Activated B cell treated with CpG ODN at 0.5 μM for 24 hours (primary cell): ENCODE results near the gene BHLHA9. TPM values are rescaled to one million over a fixed set of nuclear protein-coding genes. Genes with fewer than 3 reads are reported as not detected.

ENCODE experiments used
- ATAC-seq: fragments of 200-7000 bp; cut with Tn5 transposase; one replicate; pipeline ENCODE4 v1.10.0; 2021; ENCODE audit warnings: low read depth, mild to moderate bottlenecking, moderate library complexity
- CTCF ChIA-PET: fragments of 350-600 bp; sonication (Branson Sonifier 250); formaldehyde crosslinking; loops from one replicate; lab custom pipeline; 2021; ENCODE audit warnings: antibody characterized with exemption; lab: Charles Lee
- POLR2A ChIA-PET: fragments of 350-600 bp; sonication (Branson Sonifier 250); formaldehyde crosslinking; loops from one replicate; lab custom pipeline; 2021; ENCODE audit warnings: antibody characterized with exemption; lab: Charles Lee
- DNase-seq: peaks from one replicate; pipeline ENCODE4 v3.0.0; 2022
- H3K27ac Mint-ChIP-seq: one replicate; pipeline ENCODE4 v1.8.0; 2020; ENCODE audit warnings: mixed read lengths
- H3K27me3 Mint-ChIP-seq: one replicate; pipeline ENCODE4 v1.8.0; 2021; ENCODE audit warnings: mixed read lengths
- H3K36me3 Mint-ChIP-seq: one replicate; pipeline ENCODE4 v1.8.0; 2021; ENCODE audit warnings: low read depth, mixed read lengths
- H3K4me1 Mint-ChIP-seq: one replicate; pipeline ENCODE4 v1.8.0; 2021; ENCODE audit warnings: mixed read lengths
- H3K4me3 Mint-ChIP-seq: one replicate; pipeline ENCODE4 v1.8.0; 2020; ENCODE audit warnings: mild to moderate bottlenecking, mixed read lengths
- H3K9me3 Mint-ChIP-seq: one replicate; pipeline ENCODE4 v1.8.0; 2020; ENCODE audit warnings: mixed read lengths
- CTCF ChIP-seq: fragments of 200-600 bp; IDR thresholded peaks from one replicate; pipeline ENCODE4 v1.8.0; 2022; ENCODE audit warnings: antibody characterized with exemption, mild to moderate bottlenecking
- intact Hi-C: fragments of 100-400 bp; cut with micrococcal nuclease; formaldehyde crosslinking; loops from one replicate; pipeline ENCODE4 v1.15.1; 2024
- total RNA-seq: library from RNA; stranded (reverse); gene quantifications from 2 replicates; pipeline ENCODE4 v1.2.3, GENCODE V29; 2022

Gene BHLHA9
- total RNA-seq, 1 donor from 2014 or later: not detected

GRCh38 chr17:1298606-1299005 lies 28.4 kb downstream of the BHLHA9 start:
- H3K4me3 Mint-ChIP-seq: no peak overlapping the region
- POLR2A ChIA-PET: no interaction called here
- H3K9me3 Mint-ChIP-seq: no peaks in the 10 kb centered on the region
- peaks cover 13% of the 10 kb centered on the region for H3K4me1 Mint-ChIP-seq
- CTCF ChIA-PET: interaction anchor here (0.8 to 1.0 kb wide), 2 partner anchors 20 to 34 kb away, joined by 3 read pairs; no protein-coding TSS in a partner anchor
- DNase-seq (no peak), ATAC-seq (no peak)
- H3K27ac Mint-ChIP-seq: no peak overlapping the region
- intact Hi-C loops: no loop called here
- H3K27me3 Mint-ChIP-seq: peaks cover 11% of the 10 kb centered on the region
- no peaks in the 10 kb centered on the region for H3K36me3 Mint-ChIP-seq
- no peak for TF ChIP-seq CTCF

GRCh38 chr17:1299552-1300370 lies 29.5 kb downstream of the BHLHA9 start:
- Mint-ChIP-seq H3K27me3 (peaks cover 12% of the 10 kb centered on the region), H3K4me1 (peaks cover 6% of the 10 kb centered on the region), H3K9me3 (no peaks in the 10 kb centered on the region), H3K36me3 (no peaks in the 10 kb centered on the region), H3K4me3 (no peak overlapping the region), H3K27ac (no peak overlapping the region)
- no peak for DNase-seq
- no peak for ATAC-seq
- ChIA-PET CTCF (no interaction called here), POLR2A (no interaction called here)
- intact Hi-C loops: no loop called here
- no peak for TF ChIP-seq CTCF

- Mint-ChIP-seq H3K9me3 (no peaks in the 10 kb centered on the region), H3K36me3 (no peaks in the 10 kb centered on the region), H3K27me3 (peaks cover 14% of the 10 kb centered on the region), H3K4me3 (no peak overlapping the region), H3K27ac (no peak overlapping the region), H3K4me1 (peaks cover 2% of the 10 kb centered on the region)
- DNase-seq (no peak), ATAC-seq (no peak)
- no peak for TF ChIP-seq CTCF
- ChIA-PET POLR2A (interaction anchor here (0.6 kb wide), 1 partner anchor 99 kb away, joined by 3 read pairs; no protein-coding TSS in a partner anchor), CTCF (no interaction called here)
- intact Hi-C loops: no loop called here
These were observed 30.2 kb downstream of the BHLHA9 start for GRCh38 chr17:1300371-1300905.

GRCh38 chr17:1301546-1301945 lies 31.3 kb downstream of the BHLHA9 start:
- H3K9me3 Mint-ChIP-seq: no peaks in the 10 kb centered on the region
- intact Hi-C loops: no loop called here
- no peaks in the 10 kb centered on the region for H3K36me3 Mint-ChIP-seq
- ATAC-seq: no peak
- H3K4me1 Mint-ChIP-seq: peaks cover 2% of the 10 kb centered on the region
- no peak overlapping the region for H3K27ac Mint-ChIP-seq
- ChIA-PET POLR2A (no interaction called here), CTCF (no interaction called here)
- no peak for DNase-seq
- TF ChIP-seq CTCF: no peak
- peaks cover 14% of the 10 kb centered on the region for H3K27me3 Mint-ChIP-seq
- H3K4me3 Mint-ChIP-seq: no peak overlapping the region

- DNase-seq (no peak), ATAC-seq (no peak)
- no peak for TF ChIP-seq CTCF
- Mint-ChIP-seq H3K27me3 (peaks cover 14% of the 10 kb centered on the region), H3K4me1 (peaks cover 2% of the 10 kb centered on the region), H3K4me3 (no peak overlapping the region), H3K36me3 (no peaks in the 10 kb centered on the region), H3K9me3 (no peaks in the 10 kb centered on the region), H3K27ac (no peak overlapping the region)
- ChIA-PET POLR2A (no interaction called here), CTCF (no interaction called here)
- intact Hi-C loops: no loop called here
These were observed 32.5 kb downstream of the BHLHA9 start for GRCh38 chr17:1302761-1303160.
